ENCODE data around the gene IRF4.

The IRF4 gene

GRCh38 chr6:399785-400534 is 8.4 kb downstream of the IRF4 start:
- DNase-seq, result peak; percentile 58

DNA sequence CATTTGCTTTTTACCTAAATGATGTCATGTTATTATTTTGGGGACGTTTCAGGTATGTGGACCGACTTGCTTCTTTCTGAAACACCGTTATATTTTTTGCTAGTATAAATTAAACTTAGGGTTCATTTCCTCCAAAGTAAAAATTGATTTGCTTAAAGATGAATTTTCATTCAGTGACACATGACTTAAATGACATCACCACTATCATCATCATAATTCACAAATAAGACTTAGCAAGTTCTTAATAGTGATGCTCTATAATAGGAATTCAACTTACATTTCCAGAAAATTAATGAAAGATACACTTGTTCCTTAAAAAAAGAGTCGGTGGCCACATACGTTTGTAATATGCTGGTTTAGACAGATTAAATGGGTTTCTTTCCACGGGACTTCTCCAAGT is 9.3 kb downstream of the IRF4 start:
- DNase-seq, result no peak

DNA sequence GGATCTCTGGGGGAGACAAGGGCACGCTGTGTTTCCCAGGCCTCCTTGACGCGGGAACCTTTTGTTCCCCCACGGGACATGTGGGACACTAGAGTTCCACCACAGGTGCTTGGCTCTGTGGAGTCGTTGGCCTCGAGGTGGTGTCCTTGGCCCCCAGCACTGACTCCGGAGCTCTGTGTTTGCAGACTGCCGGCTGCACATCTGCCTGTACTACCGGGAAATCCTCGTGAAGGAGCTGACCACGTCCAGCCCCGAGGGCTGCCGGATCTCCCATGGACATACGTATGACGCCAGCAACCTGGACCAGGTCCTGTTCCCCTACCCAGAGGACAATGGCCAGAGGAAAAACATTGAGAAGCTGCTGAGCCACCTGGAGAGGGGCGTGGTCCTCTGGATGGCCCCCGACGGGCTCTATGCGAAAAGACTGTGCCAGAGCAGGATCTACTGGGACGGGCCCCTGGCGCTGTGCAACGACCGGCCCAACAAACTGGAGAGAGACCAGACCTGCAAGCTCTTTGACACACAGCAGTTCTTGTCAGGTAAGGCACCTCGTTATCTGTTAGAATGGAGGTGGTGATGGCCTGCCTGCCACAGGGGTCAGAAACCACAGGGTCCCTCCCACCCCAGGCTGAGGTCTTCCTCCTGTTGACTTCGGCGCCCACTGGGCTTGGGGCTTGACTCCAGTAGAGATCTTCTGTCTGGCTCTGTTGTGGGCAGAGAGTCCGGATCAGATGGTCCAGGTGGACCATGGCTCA is 9.9 kb downstream of the IRF4 start:
- no peak for DNase-seq

GRCh38 chr6:401994-402640 is 10.6 kb downstream of the IRF4 start:
- no peak for DNase-seq

DNA sequence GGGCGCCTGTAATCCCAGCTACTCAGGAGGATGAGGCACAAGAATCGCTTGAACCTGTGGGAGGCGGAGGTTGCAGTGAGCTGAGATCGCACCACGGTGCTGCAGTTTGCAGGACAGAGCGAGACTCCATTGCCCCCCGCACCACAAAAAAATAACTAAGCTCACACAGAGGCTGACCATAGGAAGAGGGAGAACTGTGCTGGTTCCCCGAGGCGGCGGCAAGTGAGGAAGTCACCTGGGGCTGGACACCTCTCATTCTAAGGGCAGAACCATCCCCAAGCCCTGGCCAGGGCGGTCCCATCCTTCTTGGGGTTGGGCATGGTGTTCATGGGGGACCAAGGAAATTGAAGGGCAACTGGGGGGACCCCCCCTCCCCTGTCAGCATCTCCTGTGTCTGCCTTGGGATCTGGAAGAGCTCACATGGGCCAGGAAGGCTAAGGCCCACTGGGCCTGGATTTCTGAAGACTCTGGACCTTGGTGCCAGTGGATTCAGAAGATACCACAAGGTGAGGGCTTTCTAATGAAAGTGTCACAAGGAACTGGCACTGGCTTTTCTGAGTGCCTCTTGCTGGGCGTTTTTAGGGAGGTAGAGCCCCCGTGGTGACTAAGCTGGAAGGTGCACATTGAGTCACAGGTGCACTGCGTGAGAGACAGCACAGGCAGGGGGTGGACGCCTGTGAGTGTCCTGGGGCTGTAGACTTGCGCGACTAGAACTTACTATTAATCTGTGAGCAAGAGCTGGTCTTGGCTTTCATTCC is 11.5 kb downstream of the IRF4 start:
- DNase-seq, result peak; percentile 81

- peak; percentile 54 for DNase-seq
These were observed 12.4 kb downstream of the IRF4 start for GRCh38 chr6:403659-404655.

GRCh38 chr6:404685-405423 is 13.3 kb downstream of the IRF4 start:
- no peak for DNase-seq

DNA sequence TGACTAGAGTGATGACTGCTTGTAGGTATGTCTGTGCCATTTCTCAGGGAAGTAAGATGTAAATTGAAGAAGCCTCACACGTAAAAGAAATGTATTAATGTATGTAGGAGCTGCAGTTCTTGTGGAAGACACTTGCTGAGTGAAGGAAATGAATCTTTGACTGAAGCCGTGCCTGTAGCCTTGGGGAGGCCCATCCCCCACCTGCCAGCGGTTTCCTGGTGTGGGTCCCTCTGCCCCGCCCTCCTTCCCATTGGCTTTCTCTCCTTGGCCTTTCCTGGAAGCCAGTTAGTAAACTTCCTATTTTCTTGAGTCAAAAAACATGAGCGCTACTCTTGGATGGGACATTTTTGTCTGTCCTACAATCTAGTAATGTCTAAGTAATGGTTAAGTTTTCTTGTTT is 16.6 kb downstream of the IRF4 start:
- DNase-seq, result no peak

- DNase-seq, result no peak
These were observed 17.1 kb downstream of the IRF4 start for GRCh38 chr6:408599-409102.

GRCh38 chr6:409370-409972 is 17.9 kb downstream of the IRF4 start:
- no peak for DNase-seq

DNA sequence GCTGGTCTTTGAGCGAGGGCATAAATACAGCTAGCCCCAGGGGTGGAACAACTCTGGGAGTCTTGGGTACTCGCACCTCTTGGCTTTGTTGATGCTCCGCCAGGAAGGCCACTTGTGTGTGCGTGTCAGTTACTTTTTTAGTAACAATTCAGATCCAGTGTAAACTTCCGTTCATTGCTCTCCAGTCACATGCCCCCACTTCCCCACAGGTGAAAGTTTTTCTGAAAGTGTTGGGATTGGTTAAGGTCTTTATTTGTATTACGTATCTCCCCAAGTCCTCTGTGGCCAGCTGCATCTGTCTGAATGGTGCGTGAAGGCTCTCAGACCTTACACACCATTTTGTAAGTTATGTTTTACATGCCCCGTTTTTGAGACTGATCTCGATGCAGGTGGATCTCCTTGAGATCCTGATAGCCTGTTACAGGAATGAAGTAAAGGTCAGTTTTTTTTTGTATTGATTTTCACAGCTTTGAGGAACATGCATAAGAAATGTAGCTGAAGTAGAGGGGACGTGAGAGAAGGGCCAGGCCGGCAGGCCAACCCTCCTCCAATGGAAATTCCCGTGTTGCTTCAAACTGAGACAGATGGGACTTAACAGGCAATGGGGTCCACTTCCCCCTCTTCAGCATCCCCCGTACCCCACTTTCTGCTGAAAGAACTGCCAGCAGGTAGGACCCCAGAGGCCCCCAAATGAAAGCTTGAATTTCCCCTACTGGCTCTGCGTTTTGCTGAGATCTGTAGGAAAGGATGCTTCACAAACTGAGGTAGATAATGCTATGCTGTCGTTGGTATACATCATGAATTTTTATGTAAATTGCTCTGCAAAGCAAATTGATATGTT is 19.2 kb downstream of the IRF4 start:
- no peak for DNase-seq

DNA sequence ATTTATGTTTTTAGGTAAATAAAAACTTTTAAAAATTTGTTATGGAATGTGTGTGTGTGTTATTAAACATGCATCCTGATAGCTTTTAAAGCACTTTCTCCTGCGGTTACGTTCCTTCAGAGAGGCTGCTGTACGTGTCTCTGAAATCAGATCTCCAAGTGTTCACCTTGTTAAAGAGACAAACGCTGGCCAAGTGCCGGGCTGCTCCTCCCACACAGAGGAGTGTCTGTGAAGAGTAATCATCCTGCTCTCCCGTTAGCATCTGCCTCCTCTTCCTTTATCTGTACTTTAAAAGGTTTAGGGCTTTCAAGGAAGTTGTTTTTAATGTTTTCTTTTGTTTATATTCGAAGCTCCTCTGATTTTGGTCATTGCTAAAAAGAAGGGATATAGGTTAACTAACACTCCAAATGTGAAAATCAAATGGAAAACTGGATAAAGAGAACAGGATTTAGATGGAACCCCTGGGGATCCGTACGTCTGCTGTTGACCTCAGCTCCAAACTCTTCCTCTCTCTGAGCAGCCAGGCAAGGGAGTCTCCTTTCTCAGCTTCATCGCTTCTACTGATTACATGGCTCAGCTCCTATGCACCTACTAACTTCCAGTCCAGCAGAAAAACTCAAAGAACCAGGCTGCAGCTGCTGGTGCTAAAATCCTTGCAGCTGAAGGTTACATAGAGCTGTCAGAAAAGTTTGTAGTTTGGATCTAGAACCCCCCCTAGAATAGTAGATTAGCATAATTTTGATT is 20.0 kb downstream of the IRF4 start:
- DNase-seq, result no peak

- no peak for DNase-seq
These were observed 20.8 kb downstream of the IRF4 start for GRCh38 chr6:412146-412886.

DNA sequence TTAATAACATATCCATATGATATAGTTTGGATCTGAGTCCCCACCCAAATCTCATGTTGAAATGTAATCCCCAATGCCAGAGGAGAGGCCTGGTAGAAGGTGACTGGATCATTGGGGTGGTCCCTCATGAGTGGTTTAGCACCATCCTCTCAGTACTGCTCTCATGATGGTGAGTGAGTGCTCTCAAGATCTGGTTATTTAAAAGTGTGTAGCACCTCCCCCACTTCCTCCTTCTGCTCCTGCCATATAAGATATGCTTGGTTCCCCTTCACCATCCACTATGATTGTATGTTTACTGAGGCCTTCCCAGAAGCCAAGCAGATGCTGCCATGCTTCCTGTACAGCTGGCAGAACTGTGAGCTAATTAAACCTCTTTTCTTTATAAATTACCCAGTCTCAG is 22.9 kb downstream of the IRF4 start:
- no peak for DNase-seq

GRCh38 chr6:415087-415486 is 23.5 kb downstream of the IRF4 start:
- no peak for DNase-seq

GRCh38 chr6:421211-421610 is 29.7 kb downstream of the IRF4 start:
- DNase-seq, result no peak

DNA sequence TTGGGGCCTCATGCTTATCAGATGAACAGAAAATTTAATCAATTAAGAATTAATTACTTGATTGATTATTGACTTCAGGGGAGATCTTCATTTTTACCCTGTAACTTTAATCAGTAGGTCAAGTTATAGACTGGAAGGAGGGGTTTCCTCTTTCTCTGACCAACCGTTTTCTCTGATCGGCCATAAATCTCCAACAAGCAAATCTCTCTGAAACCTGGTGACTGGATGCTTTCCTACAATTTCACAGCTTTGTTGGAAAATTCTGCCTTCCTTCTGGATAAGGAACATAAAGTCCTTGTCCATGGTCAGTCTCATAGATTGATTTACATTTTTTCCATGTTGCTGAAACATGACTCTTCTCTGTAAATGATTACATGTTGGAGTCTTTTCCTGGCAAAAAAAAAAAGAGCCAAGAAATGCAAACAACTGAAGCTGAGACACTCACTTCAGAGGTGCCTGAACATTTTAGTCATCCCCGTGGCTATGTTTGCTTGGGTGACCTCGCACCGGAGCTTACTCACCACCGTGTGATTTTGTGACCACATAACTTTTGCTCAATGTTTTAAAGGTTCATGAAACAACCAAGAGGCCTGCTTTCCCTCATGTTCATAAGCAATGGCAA is 31.0 kb downstream of the IRF4 start:
- DNase-seq, result peak; percentile 90

All from activated CD4-positive, alpha-beta T cell treated with anti-CD3 and anti-CD28 coated beads, Interleukin-2, amount 50 U/mL, for 16 hours (primary cell).